ENCODE measurements around the gene MT1H. TPM values are rescaled to one million over a fixed set of nuclear protein-coding genes. Genes with fewer than 3 reads are reported as not detected.

Gene MT1H
- total and polyA plus RNA-seq, 9 of the 15 experiments (the other 6 are each of a cell fraction or from before 2014, with no cell fraction given), result 0.13 to 0.37 TPM; not detected in 7

- TF ChIP-seq ZBTB11 (CRISPR knock-in tag; IDR thresholded peaks at IDR 0.05) (no peak), ZNF212 (CRISPR knock-in tag; IDR thresholded peaks at IDR 0.05) (no peak), ZNF253 (CRISPR knock-in tag; conservative IDR thresholded peaks at IDR 0.05) (no peak), CBX3 (IDR thresholded peaks at IDR 0.05; ENCODE audit: borderline replicate concordance in 1 of 2, low read length in 2 of 2) (no peak), HMGN3 (IDR thresholded peaks at IDR 0.05; ENCODE audit: borderline replicate concordance, extremely low read depth, insufficient read length, low read depth, low read length) (no peak), L3MBTL2 (IDR thresholded peaks at IDR 0.05) (no peak), RBM25 (IDR thresholded peaks at IDR 0.05; ENCODE audit: low read depth, low read length, severe bottlenecking) (peak; percentile 32)
These were observed 21.0 kb downstream of the MT1H start (continued) for GRCh38 chr16:56690420-56691122.

Data from K562 (cell line).